Activated CD8-positive, alpha-beta memory T cell treated with anti-CD3 and anti-CD28 coated beads for 1 hour (primary cell): ENCODE measurements around the gene TNNT1.
"Not testable (repeated sequence)": the region's sequence is repeated elsewhere in the genome, so short reads cannot be mapped to it uniquely, and the experiment has no call there.

ENCODE experiments used
- DNase-seq, 2 donors: peaks; one replicate each; pipeline ENCODE4 v3.0.0-alpha.2; 2020; ENCODE audit warnings: low read depth in 1 of 2; ENCODE audit errors: extremely low read depth in 1 of 2

The TNNT1 gene

GRCh38 chr19:55149078-55150003, at the start of gene TNNT1:
Gene TNNT1, minus strand, starts transcription at chr19:55149206. Its CDS starts 2,049 bp downstream, at chr19:55147157.
- no peak for DNase-seq

GRCh38 chr19:55198651-55199050, 49.6 kb upstream of the TNNT1 start:
- DNase-seq: no peak

- no peak for DNase-seq
Measured at GRCh38 chr19:55197528-55197927, 48.5 kb upstream of the TNNT1 start.

- no peak for DNase-seq
Measured at GRCh38 chr19:55196803-55197202, 47.8 kb upstream of the TNNT1 start.

- DNase-seq: no peak
Measured at GRCh38 chr19:55193481-55193880, 44.5 kb upstream of the TNNT1 start.

- no peak for DNase-seq
Measured at GRCh38 chr19:55189403-55189835, 40.4 kb upstream of the TNNT1 start.

GRCh38 chr19:55188625-55189024, 39.6 kb upstream of the TNNT1 start:
- no peak for DNase-seq

GRCh38 chr19:55186080-55186479, 37.1 kb upstream of the TNNT1 start:
- no peak for DNase-seq

GRCh38 chr19:55181740-55182139, 32.7 kb upstream of the TNNT1 start:
- DNase-seq: no peak

- peak in 1 of 2 donors; percentile 62 for DNase-seq
Measured at GRCh38 chr19:55179606-55180484, 30.8 kb upstream of the TNNT1 start, which contains the start of gene SYT5. Gene SYT5, minus strand, starts transcription at chr19:55180289. Its CDS starts 1,248 bp downstream, at chr19:55179041.

GRCh38 chr19:55178781-55179599, 30.0 kb upstream of the TNNT1 start:
- DNase-seq: peak; percentile 92 to 93

GRCh38 chr19:55176076-55176475, 27.1 kb upstream of the TNNT1 start:
- DNase-seq: no peak

GRCh38 chr19:55175117-55175867, 26.3 kb upstream of the TNNT1 start:
- no peak for DNase-seq

- no peak for DNase-seq
Measured at GRCh38 chr19:55174425-55175116, 25.6 kb upstream of the TNNT1 start.

- no peak for DNase-seq
Measured at GRCh38 chr19:55173714-55174409, 24.9 kb upstream of the TNNT1 start.

- DNase-seq: no peak
Measured at GRCh38 chr19:55173186-55173713, 24.2 kb upstream of the TNNT1 start.

GRCh38 chr19:55172741-55173140, 23.7 kb upstream of the TNNT1 start:
- no peak for DNase-seq

- DNase-seq: not testable (repeated sequence)
Measured at GRCh38 chr19:55172318-55172717, 23.3 kb upstream of the TNNT1 start.
